Measurements from ENCODE around the gene AKR1C3. TPM values are rescaled to one million over a fixed set of nuclear protein-coding genes. Genes with fewer than 3 reads are reported as not detected.
A peak's percentile ranks its signal among the peaks of the same experiment; 100 is the strongest.
"Not testable (repeated sequence)": the region's sequence is repeated elsewhere in the genome, so short reads cannot be mapped to it uniquely, and the experiment has no call there.

AKR1C3 gene
- total and polyA plus RNA-seq, 3 experiments from 2014 or later: 0.75 to 4.2 TPM; not detected in 1

DNA sequence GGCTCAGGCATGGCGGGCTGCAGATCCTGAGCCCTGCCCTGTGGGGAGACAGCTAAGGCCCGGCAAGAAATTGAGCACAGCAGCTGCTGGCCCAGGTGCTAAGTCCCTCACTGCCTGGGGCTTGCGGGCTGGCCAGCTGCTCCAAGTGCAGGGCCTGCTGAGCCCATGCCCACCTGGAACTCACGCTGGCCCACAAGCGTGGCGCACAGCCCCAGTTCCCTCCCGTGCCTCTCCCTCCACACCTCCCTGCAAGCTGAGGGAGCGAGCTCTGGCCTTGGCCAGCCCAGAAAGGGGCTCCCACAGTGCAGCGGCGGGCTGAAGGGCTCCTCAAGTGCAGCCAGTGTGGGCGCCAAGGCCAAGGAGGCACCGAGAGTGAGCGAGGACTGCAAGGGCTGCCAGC lies 33.4 kb upstream of the AKR1C3 start:
- H3K27me3 Mint-ChIP-seq; CTCF ChIA-PET; H3K36me3 Mint-ChIP-seq; H3K4me3 ChIP-seq (ENCODE audit: low read length); H3K27me3 ChIP-seq (ENCODE audit: insufficient read depth, low read length, poor library complexity, severe bottlenecking); H3K27ac ChIP-seq (ENCODE audit: low read depth, low read length); H3K4me1 ChIP-seq (ENCODE audit: insufficient read depth, low read length); H3K27ac Mint-ChIP-seq; H3K36me3 ChIP-seq (ENCODE audit: insufficient read depth, low read length); H3K4me3 Mint-ChIP-seq; H3K9me3 Mint-ChIP-seq; POLR2A ChIA-PET; H3K4me1 Mint-ChIP-seq; H3K9me3 ChIP-seq (ENCODE audit: low read length); DNase-seq: not testable (repeated sequence)

DNA sequence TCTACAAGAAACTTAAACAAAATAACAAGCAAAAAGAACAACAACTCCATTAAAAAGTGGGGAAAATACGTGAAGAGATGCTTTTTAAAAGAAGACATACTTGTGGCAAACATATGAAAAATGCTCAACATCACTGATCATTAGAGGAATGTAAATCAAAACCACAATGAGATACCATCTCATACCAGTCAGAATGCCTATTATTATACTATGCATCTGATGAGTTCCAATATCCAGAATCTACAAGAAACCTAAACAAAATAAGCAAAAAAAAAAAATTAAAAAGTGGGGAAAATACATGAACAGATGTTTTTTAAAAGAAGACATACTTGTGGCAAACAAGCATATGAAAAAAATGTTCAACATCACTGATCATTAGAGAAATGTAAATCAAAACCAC lies 29.6 kb upstream of the AKR1C3 start:
- POLR2A ChIA-PET: no interaction called here
- H3K36me3 Mint-ChIP-seq: peaks cover 0 to under 1% (median 0%) of the 10 kb centered on the region in 3 donors
- Histone ChIP-seq H3K9me3 (ENCODE audit: low read length) (no peaks in the 10 kb centered on the region), H3K36me3 (ENCODE audit: insufficient read depth, low read length) (no peaks in the 10 kb centered on the region), H3K4me1 (ENCODE audit: insufficient read depth, low read length) (no peaks in the 10 kb centered on the region), H3K4me3 (ENCODE audit: low read length) (no peak overlapping the region), H3K27ac (ENCODE audit: low read depth, low read length) (no peak overlapping the region), H3K27me3 (ENCODE audit: insufficient read depth, low read length, poor library complexity, severe bottlenecking) (no peaks in the 10 kb centered on the region)
- DNase-seq: no peak
- no peaks in the 10 kb centered on the region for H3K4me1 Mint-ChIP-seq
- no peak overlapping the region for H3K27ac Mint-ChIP-seq
- H3K9me3 Mint-ChIP-seq: peaks cover 0 to 5% (median 0%) of the 10 kb centered on the region in 5 donors
- CTCF ChIA-PET: no interaction called here
- H3K4me3 Mint-ChIP-seq: no peak overlapping the region
- peaks cover 2 to 3% of the 10 kb centered on the region in 2 donors for H3K27me3 Mint-ChIP-seq

DNA sequence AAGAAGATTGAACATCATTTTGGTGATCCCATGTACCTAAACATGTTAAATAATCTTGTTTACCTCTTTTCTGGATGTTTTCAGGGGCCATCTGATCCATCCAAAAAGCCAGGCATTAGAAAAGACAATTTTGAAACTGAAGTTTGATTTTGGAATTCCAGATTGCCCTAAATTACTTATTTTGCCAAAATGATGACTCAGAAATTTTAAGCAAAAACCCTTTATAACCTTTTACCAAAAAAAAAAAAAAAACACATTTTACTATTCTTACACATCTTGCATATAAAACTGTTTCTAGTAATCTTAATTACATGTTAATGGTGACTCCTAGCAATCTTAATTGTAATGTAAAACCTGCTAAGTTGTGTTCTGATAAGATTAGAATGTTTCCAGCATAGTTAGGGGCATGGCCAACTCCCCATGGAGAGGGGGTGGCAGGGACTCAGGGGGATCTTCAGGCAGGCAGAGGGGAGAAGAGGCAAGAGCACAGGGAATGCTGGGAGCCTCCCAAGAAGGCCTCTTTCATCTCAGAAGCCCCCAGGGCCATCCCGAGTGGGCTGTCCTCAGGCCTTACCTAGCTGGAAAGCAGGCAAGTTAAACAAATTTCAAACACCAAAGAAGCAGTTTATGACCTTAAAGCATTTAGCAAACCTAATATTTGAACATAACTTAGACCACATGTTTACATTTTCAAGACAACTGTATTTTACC lies 25.8 kb upstream of the AKR1C3 start:
- ChIA-PET POLR2A (no interaction called here), CTCF (no interaction called here)
- Mint-ChIP-seq H3K27me3 (peaks cover 0 to 2% of the 10 kb centered on the region in 2 donors), H3K36me3 (peaks cover 0 to 10% (median 0%) of the 10 kb centered on the region in 3 donors), H3K4me3 (no peak overlapping the region), H3K27ac (no peak overlapping the region), H3K9me3 (peaks cover 0 to 2% (median 0%) of the 10 kb centered on the region in 5 donors), H3K4me1 (no peaks in the 10 kb centered on the region)
- Histone ChIP-seq H3K36me3 (ENCODE audit: insufficient read depth, low read length) (no peaks in the 10 kb centered on the region), H3K27ac (ENCODE audit: low read depth, low read length) (no peak overlapping the region), H3K4me3 (ENCODE audit: low read length) (no peak overlapping the region), H3K4me1 (ENCODE audit: insufficient read depth, low read length) (no peaks in the 10 kb centered on the region), H3K9me3 (ENCODE audit: low read length) (no peaks in the 10 kb centered on the region), H3K27me3 (ENCODE audit: insufficient read depth, low read length, poor library complexity, severe bottlenecking) (no peaks in the 10 kb centered on the region)
- DNase-seq: no peak

DNA sequence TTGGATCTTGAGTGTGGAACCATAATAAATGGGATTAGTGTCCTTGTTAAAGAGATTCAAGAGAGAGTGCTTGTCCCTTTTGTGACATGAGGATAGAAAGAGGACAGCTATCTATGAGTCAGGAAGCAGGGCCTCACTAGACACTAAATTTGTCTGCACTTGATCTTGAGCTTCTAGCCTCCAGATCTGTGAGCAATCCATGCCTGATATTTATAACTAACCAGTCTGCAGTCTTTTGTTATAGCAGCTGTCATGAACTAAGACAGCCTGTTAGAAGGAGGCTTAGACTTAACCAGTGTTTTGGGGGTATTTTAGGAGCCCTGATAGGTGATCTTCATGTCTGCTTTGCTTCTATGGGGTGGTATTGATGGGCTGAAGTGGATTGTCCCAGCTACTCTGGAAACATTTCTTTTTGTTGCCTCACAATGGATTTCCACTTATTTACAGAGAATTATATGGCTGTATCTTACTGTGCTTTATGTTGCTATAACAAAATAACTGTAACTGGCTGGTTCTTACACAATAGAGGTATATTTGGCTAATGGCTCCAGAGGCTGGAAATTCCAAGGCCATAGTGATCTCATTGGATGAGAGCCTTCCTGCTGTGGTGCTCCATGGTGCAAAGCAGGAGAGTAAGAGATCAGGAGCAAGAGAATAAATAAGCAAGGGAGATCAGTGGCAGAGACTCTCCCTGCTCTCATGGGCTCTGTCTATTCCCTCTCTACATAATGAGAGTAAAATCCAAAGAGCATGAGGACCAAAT lies 23.4 kb upstream of the AKR1C3 start:
- Histone ChIP-seq H3K4me1 (ENCODE audit: insufficient read depth, low read length) (no peaks in the 10 kb centered on the region), H3K27me3 (ENCODE audit: insufficient read depth, low read length, poor library complexity, severe bottlenecking) (no peaks in the 10 kb centered on the region), H3K36me3 (ENCODE audit: insufficient read depth, low read length) (no peaks in the 10 kb centered on the region), H3K4me3 (ENCODE audit: low read length) (no peak overlapping the region), H3K9me3 (ENCODE audit: low read length) (no peaks in the 10 kb centered on the region), H3K27ac (ENCODE audit: low read depth, low read length) (peak overlapping the region; percentile 71)
- no peak for DNase-seq
- CTCF ChIA-PET: no interaction called here
- POLR2A ChIA-PET: no interaction called here
- no peak overlapping the region for H3K27ac Mint-ChIP-seq
- no peaks in the 10 kb centered on the region for H3K4me1 Mint-ChIP-seq
- H3K27me3 Mint-ChIP-seq: peaks cover 0 to 2% of the 10 kb centered on the region in 2 donors
- no peak overlapping the region for H3K4me3 Mint-ChIP-seq
- H3K36me3 Mint-ChIP-seq: peaks cover 0 to 10% (median 0%) of the 10 kb centered on the region in 3 donors
- peaks cover 0 to 2% (median 0%) of the 10 kb centered on the region in 5 donors for H3K9me3 Mint-ChIP-seq

DNA sequence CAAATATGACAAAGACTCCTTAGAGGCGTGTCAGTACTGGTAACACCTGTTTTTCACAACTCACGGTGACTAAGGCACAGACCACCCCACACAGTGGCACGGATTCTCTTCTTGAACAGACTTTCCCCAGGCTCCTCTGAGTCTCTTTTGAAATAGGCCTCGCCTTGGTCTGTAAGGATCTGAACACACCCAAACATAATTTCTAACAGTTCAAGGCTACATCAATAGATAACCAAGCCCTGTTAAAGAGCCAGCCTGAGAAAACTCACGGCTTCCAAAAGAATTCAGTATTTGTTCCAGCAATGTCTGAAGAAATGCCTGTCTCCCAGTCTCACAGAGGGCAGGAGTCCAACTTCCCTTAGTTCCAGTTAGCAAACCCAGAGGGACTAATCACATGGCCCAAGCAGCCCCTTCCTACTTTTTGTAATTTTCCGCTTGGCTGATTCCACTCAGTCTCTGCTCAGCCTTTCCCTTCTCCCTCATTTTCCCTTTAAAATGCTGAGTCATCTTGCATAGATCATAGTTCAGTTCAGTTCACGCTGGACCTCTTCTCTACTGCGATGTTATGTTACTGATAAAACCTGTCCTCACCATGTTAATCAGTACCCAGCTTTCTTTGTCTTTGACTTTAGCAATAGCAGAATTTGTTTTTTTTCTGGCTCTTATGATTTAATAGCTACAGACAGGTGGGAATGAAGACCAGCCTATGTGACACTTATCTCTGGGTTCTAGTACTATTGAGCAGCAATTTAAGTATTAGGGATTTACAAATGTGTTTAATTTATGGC lies 22.6 kb upstream of the AKR1C3 start:
- Histone ChIP-seq H3K27ac (ENCODE audit: low read depth, low read length) (peak overlapping the region; percentile 71), H3K4me1 (ENCODE audit: insufficient read depth, low read length) (no peaks in the 10 kb centered on the region), H3K36me3 (ENCODE audit: insufficient read depth, low read length) (no peaks in the 10 kb centered on the region), H3K9me3 (ENCODE audit: low read length) (no peaks in the 10 kb centered on the region), H3K27me3 (ENCODE audit: insufficient read depth, low read length, poor library complexity, severe bottlenecking) (no peaks in the 10 kb centered on the region), H3K4me3 (ENCODE audit: low read length) (no peak overlapping the region)
- POLR2A ChIA-PET: no interaction called here
- peaks cover 0 to 2% of the 10 kb centered on the region in 2 donors for H3K27me3 Mint-ChIP-seq
- no peak overlapping the region for H3K4me3 Mint-ChIP-seq
- no peak overlapping the region for H3K27ac Mint-ChIP-seq
- CTCF ChIA-PET: no interaction called here
- no peak for DNase-seq
- H3K4me1 Mint-ChIP-seq: no peaks in the 10 kb centered on the region
- H3K36me3 Mint-ChIP-seq: peaks cover 0 to 10% (median 0%) of the 10 kb centered on the region in 3 donors
- H3K9me3 Mint-ChIP-seq: peaks cover 0 to 2% (median 0%) of the 10 kb centered on the region in 5 donors

DNA sequence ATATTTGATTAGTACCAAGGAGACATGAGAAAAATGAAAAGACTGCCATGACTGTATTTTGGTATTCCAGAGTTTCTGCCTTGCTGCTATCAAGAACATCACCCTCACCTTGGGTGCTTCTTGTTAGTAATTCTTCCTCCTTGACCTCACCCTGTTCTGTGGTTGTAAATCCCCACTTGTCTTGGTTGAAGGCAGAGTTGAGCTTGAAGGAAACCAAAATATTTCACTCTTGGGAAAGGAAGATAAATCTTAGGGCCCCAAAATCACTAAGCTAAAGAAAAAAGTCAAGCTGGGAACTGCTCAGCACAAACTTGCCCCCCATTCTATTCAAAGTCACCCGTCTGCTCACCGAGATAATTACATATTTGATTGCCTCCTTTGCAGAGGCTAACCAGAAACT lies 20.6 kb upstream of the AKR1C3 start:
- ChIA-PET POLR2A (no interaction called here), CTCF (no interaction called here)
- no peaks in the 10 kb centered on the region for H3K4me1 Mint-ChIP-seq
- no peaks in the 10 kb centered on the region for H3K27me3 ChIP-seq (ENCODE audit: insufficient read depth, low read length, poor library complexity, severe bottlenecking)
- no peaks in the 10 kb centered on the region for H3K9me3 ChIP-seq (ENCODE audit: low read length)
- no peak overlapping the region for H3K27ac ChIP-seq (ENCODE audit: low read depth, low read length)
- H3K27ac Mint-ChIP-seq: no peak overlapping the region
- H3K4me3 Mint-ChIP-seq: no peak overlapping the region
- H3K4me1 ChIP-seq (ENCODE audit: insufficient read depth, low read length): no peaks in the 10 kb centered on the region
- peaks cover 0 to 2% (median 0%) of the 10 kb centered on the region in 5 donors for H3K9me3 Mint-ChIP-seq
- H3K4me3 ChIP-seq (ENCODE audit: low read length): no peak overlapping the region
- peaks cover 0 to 10% (median 0%) of the 10 kb centered on the region in 3 donors for H3K36me3 Mint-ChIP-seq
- H3K36me3 ChIP-seq (ENCODE audit: insufficient read depth, low read length): no peaks in the 10 kb centered on the region
- peaks cover 0 to 2% of the 10 kb centered on the region in 2 donors for H3K27me3 Mint-ChIP-seq
- no peak for DNase-seq

DNA sequence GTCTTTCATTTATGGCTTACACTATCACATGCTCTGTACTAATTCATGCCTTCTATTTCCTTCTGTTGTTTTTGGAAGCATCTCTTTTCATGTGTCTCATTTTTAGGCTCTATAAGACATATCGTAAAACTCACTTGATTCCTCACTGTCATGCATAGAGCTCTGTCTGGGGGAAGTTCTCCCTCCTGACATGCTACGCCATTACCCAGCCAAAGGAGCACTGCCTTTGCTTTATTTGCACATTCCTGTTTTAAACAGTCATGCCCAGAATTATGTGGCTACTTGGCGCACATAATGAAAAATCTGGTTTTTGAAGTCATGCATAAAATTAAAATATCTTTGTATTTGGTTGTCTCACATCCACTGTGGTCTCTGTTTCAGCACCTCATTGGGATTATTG lies 17.6 kb upstream of the AKR1C3 start:
- ChIA-PET POLR2A (no interaction called here), CTCF (no interaction called here)
- Histone ChIP-seq H3K27me3 (ENCODE audit: insufficient read depth, low read length, poor library complexity, severe bottlenecking) (no peaks in the 10 kb centered on the region), H3K4me3 (ENCODE audit: low read length) (no peak overlapping the region), H3K27ac (ENCODE audit: low read depth, low read length) (no peak overlapping the region), H3K9me3 (ENCODE audit: low read length) (no peaks in the 10 kb centered on the region), H3K36me3 (ENCODE audit: insufficient read depth, low read length) (no peaks in the 10 kb centered on the region), H3K4me1 (ENCODE audit: insufficient read depth, low read length) (no peaks in the 10 kb centered on the region)
- Mint-ChIP-seq H3K4me1 (no peaks in the 10 kb centered on the region), H3K36me3 (no peaks in the 10 kb centered on the region), H3K9me3 (no peaks in the 10 kb centered on the region), H3K27me3 (peaks cover 0 to 2% of the 10 kb centered on the region in 2 donors), H3K27ac (no peak overlapping the region), H3K4me3 (no peak overlapping the region)
- DNase-seq: no peak

DNA sequence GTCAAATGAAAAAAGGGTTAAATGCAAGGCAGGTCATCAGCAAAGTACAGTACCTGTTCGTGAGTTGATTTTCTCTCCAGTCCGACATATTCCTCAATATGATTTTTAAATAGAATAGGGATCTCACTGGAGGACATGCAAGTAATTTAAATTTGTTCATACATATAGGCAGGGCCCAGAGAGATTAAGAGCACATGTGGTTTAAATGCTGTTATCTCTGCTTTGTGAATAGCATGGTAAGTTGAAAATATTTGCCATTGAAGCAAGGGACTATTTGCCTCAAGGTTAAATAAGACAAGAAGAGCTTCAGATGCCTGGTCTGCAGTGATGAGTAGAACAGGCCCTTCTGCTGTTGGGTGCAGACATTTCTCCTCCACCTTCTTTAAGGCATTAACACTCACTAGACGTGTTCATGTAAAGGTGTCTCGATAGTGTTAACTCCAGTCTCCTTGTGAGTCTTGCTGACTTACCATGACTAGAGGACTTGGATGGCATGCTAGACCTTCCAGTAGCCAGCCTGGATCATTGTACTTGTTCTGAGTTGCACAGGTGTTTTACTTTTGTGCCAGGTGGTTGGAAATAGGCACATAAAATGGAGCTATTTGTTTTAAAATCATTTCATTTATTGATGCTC lies 15.6 kb upstream of the AKR1C3 start:
- Mint-ChIP-seq H3K4me1 (no peaks in the 10 kb centered on the region), H3K4me3 (no peak overlapping the region), H3K36me3 (no peaks in the 10 kb centered on the region), H3K9me3 (no peaks in the 10 kb centered on the region), H3K27ac (no peak overlapping the region), H3K27me3 (peaks cover 0 to 2% of the 10 kb centered on the region in 2 donors)
- no peak for DNase-seq
- no peaks in the 10 kb centered on the region for H3K27me3 ChIP-seq (ENCODE audit: insufficient read depth, low read length, poor library complexity, severe bottlenecking)
- H3K4me1 ChIP-seq (ENCODE audit: insufficient read depth, low read length): no peaks in the 10 kb centered on the region
- ChIA-PET POLR2A (no interaction called here), CTCF (no interaction called here)
- H3K4me3 ChIP-seq (ENCODE audit: low read length): no peak overlapping the region
- H3K36me3 ChIP-seq (ENCODE audit: insufficient read depth, low read length): no peaks in the 10 kb centered on the region
- H3K9me3 ChIP-seq (ENCODE audit: low read length): no peaks in the 10 kb centered on the region
- peak overlapping the region; percentile 52 for H3K27ac ChIP-seq (ENCODE audit: low read depth, low read length)

Data from CD8-positive, alpha-beta memory T cell (primary cell).